Kidney tubule cell (primary cell): ENCODE data around the gene ZNF641.
"Not testable (repeated sequence)": the region's sequence is repeated elsewhere in the genome, so short reads cannot be mapped to it uniquely, and the experiment has no call there.

Experiments used
- DNase-seq: peaks from one replicate; pipeline ENCODE4 v3.0.0-alpha.2; 2018; ENCODE audit warnings: low spot score

The ZNF641 gene

GRCh38 chr12:48334808-48335207 is 15.9 kb downstream of the ZNF641 start:
- no peak for DNase-seq

GRCh38 chr12:48333680-48334079 is 17.0 kb downstream of the ZNF641 start:
- not testable (repeated sequence) for DNase-seq

GRCh38 chr12:48331399-48331798 is 19.3 kb downstream of the ZNF641 start:
- DNase-seq = no peak

DNA sequence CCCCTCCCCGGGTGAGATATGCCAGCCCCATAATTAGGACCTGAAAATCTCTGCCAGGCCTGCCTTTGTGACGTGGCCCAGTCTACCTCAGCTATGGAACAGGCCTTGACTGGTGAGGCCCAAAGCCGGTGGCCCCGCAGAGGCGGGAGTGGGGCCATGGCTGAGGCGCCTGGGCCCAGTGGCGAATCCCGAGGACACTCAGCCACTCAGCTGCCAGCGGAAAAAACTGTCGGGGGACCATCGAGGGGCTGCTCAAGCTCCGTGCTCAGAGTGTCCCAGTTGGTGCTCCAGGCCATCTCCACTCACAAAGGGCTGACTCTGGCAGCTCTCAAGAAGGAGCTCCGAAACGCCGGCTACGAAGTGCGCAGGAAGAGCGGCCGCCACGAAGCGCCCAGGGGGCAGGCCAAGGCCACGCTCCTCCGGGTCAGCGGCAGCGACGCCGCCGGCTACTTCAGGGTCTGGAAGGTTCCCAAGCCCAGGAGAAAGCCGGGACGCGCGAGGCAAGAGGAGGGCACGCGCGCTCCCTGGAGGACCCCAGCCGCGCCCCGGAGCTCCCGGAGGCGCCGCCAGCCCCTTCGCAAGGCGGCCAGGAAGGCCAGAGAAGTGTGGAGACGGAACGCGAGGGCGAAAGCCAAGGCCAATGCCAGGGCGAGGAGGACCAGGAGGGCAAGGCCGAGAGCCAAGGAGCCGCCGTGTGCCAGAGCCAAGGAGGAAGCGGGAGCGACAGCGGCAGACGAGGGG is 21.4 kb downstream of the ZNF641 start:
- DNase-seq = no peak

GRCh38 chr12:48316491-48316890 is 34.2 kb downstream of the ZNF641 start:
- no peak for DNase-seq

DNA sequence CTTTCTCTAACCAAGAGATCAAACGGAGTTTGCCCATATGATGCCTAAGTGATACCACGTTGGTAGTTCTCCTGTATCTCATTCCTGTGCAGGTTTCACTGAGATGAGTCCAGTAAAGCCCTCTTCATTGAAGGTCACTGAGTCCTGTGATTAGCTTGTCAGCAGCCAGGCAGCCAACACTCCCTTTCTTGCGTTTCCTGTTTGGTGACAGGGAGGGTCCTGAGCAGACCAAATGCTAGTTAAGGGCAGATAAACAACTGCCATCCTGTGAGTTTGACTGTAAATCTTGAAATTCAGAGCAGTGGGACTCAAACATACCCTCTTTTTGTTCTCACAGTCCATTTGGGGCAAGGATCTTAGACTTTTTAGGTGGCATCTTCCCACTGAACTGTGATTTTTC is 39.4 kb downstream of the ZNF641 start:
- no peak for DNase-seq

DNA sequence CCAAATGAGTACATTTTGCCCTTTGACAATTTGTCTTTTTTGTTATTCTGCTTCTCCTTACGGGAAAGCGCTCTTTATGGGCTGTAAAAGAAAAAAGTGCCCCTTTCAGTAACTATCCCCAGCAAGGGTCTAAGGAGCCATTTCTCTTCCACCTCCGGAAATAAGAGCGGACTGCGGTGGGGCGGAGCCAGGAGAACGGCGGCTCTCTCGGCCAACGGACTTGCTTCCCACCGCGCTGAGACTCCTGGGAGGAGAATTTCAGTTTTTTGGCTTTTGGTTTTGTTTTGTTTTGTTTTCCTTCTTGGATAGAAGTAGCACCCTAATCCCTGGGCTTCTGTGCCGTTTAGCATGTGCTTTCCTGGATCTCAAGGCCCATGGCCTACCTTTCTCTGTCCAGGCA is 43.5 kb downstream of the ZNF641 start:
- DNase-seq = no peak

DNA sequence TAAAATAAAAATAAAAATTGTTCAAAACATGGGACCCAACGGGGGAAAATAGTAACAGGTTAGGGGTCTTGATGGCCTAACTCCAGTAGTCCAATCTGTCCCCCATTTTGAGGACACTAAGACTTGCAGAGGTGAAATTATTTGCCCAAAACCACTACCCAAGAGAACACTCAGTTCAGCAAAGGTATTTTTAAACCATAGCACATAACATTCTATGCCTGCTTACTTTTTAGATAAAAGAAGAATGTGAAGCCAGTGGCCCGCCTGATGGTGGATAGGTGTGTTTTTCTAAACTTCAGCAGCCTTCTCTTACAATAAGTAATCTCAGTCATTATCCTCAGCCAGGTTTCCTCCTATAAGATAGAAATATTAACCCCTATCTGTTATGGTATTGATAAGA is 45.5 kb downstream of the ZNF641 start:
- DNase-seq = no peak

DNA sequence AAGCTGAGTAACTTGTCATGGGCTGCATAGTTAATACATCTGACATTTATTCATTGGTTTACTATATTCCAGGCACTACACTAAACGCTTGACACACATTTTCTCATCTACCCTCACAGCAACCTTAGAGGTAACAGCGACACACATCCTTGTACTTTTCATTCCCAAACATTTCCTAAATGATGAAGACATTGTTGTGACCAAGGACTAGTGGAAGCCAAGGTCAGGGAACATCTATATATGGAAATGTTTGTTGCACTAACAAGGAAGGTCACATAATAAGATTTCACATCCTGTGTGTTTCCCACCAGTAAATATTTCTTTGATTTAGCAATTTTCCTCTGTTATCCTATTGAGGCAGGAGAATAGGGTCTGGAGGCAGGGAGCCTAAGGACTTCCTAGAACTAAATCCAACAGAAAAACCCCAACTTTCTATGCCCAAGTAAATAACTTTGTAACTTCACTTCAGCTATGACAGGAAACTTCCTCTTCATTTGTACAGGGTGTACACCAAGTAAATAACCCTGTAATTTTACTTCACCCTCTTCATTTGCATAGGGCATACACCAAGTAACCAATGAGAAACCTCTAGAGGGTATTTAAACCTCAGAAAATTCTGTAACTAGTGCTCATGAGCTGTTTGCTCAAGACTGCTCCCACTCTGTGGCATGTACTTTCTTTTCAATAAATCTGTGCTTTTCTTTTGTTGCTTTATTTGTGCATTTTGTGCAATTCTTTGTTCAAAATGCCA is 48.4 kb downstream of the ZNF641 start:
- DNase-seq = no peak

- no peak for DNase-seq
These were observed 49.9 kb downstream of the ZNF641 start for GRCh38 chr12:48300774-48301173.

DNA sequence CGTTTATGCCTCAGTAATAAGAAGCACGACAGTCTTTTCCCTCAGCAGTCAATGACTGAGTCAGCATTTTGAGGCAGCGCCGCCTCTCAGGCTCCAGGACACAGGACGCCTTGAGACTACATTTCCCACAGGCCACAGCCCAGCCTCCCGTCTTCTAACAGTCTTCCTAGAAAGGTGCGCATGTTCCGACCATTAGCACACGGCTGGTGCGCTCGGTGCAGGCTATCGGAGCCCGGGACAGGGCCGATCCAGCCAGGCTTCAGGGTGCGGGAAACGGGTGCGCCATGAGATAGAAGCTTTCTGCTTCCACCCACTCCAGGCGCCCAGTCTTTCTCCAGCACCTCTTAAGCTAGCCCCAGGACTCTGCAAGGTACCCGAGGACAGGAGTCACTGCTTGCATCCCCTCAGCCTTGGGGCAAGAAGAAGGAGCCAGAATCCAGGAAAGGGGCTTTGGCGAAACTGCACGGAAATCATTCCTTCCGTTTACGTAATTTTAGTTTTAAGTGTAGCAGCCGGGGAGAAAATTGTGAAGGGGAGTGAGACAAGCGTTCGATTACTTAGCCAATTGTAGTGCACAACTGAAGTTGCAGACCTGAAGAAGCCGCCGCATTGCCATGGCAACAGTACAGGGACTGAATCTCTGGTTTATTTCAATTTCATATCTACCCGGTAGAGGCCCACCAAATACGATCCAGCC is 54.0 kb downstream of the ZNF641 start:
- DNase-seq = peak; percentile 88

DNA sequence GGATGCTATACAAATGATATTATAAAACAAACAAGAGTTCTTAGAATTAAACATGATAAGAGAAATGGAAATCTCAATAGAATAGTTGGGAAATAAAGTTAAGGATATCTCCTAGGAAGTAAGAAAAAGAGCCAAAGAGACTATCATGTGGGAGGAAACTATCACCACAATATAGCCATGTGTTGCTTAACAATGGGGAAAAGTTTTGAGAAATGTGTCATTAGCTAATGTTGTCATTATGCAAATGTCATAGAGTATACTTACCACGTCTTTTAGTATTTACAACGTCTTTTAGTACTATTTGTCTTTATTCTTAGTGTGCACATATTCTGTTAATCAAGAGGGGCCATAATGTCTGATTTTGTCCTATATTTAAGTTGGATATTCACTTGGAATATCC is 58.7 kb downstream of the ZNF641 start:
- DNase-seq = no peak

GRCh38 chr12:48291511-48291910 is 59.2 kb downstream of the ZNF641 start:
- DNase-seq = no peak

DNA sequence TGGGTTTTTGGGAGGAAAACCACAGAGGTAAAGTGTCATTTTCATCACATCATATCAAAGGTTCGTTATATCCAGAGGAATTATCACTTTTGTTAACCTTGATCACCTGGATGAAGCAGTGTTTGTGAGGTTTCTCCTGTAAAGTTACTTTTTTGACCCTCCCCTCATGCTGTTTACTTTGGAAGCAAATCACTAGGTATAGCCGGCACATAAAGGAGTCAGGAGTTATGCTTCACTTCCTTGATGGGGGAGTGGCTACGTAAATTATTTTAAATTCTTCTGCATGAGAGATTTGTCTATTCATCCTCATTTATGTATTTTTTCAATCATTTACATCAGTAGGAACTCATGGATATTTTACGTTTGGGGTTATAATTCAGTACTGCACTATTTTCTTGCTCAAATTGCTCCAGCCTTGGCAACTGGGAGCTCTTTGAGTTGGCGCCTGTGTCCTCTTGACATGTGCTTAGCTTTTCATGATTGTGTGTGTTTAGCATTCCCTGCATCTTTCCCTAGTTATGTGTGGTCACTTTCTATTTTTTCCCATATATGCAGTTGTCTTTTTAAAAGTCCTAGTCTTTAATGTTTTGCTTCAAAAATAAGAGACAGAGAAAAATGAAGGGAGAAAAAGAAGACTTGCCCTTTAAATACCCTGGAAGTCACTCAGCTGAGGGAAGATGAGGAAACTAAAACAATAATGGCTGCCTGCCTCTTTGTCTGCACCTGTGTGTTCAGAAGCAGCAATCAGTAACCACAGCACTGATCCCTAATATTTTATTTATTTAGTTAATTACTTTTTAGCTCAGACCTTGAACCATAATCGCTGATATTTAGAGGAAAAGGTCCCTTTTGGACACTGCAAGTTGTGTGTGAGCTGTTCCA is 62.1 kb downstream of the ZNF641 start:
- no peak for DNase-seq
